COLO829 (cell line): Measurements from ENCODE around the gene AKR1C4.
"Not testable (repeated sequence)": the region's sequence is repeated elsewhere in the genome, so short reads cannot be mapped to it uniquely, and the experiment has no call there.

Source experiments
- DNase-seq: peaks from one replicate; pipeline ENCODE4 v3.0.0; 2012; ENCODE audit warnings: low spot score

Gene AKR1C4

GRCh38 chr10:5206799-5207198 is 10.2 kb downstream of the AKR1C4 start:
- no peak for DNase-seq

DNA sequence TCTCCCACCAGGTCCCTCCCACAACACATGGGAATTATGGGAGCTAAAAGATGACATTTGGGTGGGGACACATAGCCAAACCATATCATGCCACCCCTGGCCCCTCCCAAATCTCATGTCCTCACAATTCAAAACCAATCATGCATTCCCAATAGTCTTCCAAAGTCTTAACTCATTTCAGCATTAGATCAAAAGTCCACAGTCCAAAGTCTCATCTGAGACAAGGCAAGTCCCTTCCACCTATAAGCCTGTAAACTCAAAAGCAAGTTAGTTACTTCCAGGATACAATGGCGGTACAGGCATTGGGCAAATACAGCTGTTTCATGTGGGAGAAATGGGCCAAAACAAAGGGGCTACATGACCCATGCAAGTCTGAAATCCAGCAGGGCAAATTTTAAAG is 13.1 kb downstream of the AKR1C4 start:
- not testable (repeated sequence) for DNase-seq

DNA sequence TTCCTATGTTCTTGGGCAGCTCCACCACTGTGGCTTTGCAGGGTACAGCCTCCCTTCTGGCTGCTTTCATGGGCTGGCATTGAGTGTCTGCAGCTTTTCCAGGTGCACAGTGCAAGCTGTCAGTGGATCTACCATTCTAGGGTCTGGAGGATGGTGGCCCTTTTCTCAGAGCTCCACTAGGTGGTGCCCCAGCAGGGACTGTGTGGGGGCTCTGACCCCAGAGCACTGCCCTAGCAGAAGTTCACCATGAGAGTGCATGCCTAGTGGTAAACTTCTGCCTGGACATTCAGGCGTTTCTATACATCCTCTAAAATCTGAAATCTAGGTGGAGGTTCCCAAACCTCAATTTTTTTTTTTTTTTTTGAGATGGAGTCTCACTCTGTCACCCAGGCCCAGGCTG is 13.6 kb downstream of the AKR1C4 start:
- not testable (repeated sequence) for DNase-seq

DNA sequence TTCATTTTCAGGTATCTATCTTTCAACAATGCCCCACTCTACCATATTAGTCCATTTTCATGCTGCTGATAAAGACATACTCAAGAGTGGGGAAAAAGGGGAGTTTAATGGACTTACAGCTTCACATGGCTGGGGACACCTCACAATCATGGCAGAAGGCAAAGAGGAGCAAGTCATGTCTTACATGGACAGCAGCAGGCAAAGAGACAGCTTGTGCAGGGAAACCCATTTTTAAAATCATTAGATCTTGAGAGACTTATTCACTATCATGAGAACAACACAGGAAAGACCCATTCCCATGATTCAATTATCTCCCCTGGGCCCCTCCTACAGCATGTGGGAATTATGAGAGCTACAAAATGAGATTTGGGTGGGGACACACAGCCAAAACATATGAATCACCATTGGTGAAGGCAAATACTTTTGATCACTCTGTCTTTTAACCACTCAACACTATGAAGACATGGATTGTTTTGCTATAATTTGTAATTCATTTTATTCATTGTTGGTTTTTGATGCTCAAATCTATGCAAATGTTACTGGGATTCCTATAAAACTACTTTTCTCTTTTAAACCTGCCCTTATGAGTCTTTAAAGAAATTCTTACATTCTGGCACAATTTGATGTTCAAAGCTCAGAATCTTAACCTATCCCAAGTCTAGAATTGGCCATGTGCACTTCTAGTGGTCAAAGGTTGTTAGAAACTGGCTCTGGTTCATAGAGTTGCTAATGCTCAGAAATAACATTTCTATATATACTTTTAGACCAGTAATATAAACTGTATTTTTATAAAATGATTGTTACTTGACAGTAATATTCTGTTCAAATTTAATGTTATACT is 15.3 kb downstream of the AKR1C4 start:
- no peak for DNase-seq

DNA sequence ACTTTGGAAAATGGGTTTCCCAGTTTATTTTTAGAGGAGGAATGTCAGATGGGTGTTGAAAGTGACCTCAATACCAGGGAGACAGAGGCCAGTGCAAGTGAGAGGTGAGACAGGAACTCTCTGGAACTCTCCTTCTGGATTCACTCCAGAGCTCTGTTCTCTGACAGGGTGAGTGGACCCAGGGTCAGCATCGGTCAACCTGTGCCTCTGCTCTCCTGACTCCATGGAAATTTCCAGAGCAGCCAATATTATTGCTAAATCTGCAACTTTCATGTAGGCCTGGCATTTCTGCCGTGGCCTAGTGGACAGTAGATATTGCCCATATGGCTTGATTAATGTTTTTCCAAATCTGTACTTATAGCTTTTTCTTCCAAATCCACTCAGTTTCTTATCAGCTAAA is 20.2 kb downstream of the AKR1C4 start:
- DNase-seq: no peak

- no peak for DNase-seq
Measured at GRCh38 chr10:5219262-5219661, 22.6 kb downstream of the AKR1C4 start.

DNA sequence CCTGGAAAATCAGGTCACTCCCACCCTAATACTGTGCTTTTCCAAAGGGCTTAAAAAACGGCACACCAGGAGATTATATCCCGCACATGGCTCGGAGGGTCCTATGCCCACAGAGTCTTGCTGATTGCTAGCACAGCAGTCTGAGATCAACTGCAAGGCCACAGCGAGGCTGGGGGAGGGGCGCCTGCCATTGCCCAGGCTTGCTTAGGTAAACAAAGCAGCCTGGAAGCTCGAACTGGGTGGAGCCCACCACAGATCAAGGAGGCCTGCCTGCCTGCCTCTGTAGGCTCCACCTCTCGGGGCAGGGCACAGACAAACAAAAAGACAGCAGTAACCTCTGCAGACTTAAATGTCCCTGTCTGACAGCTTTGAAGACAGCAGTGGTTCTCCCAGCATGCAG is 26.3 kb downstream of the AKR1C4 start:
- not testable (repeated sequence) for DNase-seq

- DNase-seq: no peak
Measured at GRCh38 chr10:5229019-5229418, 32.4 kb downstream of the AKR1C4 start.

- DNase-seq: no peak
Measured at GRCh38 chr10:5233324-5233723, 36.7 kb downstream of the AKR1C4 start.

- no peak for DNase-seq
Measured at GRCh38 chr10:5234106-5234860, 37.6 kb downstream of the AKR1C4 start.

DNA sequence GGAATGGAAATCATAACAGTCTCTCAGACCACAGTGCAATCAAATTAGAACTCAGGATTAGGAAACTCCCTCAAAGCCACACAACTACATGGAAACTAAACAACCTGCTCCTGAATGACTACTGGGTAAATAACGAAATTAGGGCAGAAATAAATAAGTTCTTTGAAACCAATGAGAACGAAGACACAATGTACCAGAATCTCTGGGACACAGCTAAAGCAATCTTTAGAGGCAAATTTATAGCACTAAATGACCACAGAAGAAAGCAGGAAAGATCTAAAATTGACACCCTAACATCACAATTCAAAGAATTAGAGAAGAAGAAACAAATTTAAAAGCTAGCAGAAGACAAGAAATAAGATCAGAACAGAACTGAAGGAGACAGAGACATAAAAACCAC is 40.9 kb downstream of the AKR1C4 start:
- not testable (repeated sequence) for DNase-seq

DNA sequence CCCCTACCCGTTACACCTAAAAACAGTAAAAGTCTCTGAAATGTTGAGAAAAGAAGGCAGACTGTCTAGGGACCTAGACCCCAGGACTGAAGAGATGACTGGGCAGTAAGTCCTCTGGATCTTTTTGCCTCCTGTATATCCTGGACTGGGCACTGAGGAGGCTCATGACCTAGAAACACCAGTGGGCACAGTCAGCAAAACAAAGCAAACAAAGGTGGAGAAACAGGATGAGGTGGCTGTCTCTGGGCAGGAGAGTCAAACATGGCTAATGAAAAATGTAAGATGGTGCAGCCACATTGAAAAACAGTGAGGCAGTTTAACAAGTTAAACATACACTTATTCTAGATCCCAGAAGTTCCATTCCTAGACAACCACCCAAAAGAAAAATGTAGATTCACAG is 45.9 kb downstream of the AKR1C4 start:
- no peak for DNase-seq

GRCh38 chr10:5243521-5243987 is 46.9 kb downstream of the AKR1C4 start:
- no peak for DNase-seq

- DNase-seq: no peak
Measured at GRCh38 chr10:5252177-5253037, 55.8 kb downstream of the AKR1C4 start.

DNA sequence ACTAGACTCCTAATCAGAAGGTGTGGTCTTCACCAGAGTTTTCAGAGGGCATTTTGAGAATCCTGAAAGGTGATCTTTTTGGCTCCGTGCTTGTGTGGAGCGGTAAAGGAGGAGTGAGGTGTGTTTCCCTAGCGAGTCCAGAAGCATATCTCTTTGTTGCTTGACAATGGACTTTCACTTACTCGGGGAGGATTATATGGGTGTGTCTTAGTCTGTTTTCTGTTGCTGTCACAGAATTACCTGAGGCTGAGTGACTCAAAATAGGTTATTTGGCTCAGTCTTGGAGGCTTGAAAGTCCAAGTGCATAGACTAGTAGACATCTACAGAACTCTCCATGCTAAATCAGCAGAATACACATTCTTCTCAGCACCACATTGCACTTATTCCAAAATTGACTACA is 57.9 kb downstream of the AKR1C4 start:
- DNase-seq: no peak

DNA sequence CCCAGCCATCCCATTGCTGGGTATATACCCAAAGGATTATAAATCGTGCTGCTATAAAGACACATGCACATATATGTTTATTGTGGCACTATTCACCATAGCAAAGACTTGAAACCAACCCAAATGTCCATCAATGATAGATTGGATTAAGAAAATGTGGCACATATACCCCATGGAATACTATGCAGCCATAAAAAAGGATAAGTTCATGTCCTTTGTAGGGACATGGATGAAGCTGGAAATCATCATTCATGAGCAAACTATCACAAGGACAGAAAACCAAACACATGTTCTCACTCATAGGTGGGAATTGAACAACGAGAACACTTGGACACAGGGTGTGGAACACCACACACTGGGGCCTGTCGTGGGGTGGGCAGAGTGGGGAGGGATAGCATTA is 61.1 kb downstream of the AKR1C4 start:
- DNase-seq: not testable (repeated sequence)

GRCh38 chr10:5259132-5259951 is 62.7 kb downstream of the AKR1C4 start:
- no peak for DNase-seq

DNA sequence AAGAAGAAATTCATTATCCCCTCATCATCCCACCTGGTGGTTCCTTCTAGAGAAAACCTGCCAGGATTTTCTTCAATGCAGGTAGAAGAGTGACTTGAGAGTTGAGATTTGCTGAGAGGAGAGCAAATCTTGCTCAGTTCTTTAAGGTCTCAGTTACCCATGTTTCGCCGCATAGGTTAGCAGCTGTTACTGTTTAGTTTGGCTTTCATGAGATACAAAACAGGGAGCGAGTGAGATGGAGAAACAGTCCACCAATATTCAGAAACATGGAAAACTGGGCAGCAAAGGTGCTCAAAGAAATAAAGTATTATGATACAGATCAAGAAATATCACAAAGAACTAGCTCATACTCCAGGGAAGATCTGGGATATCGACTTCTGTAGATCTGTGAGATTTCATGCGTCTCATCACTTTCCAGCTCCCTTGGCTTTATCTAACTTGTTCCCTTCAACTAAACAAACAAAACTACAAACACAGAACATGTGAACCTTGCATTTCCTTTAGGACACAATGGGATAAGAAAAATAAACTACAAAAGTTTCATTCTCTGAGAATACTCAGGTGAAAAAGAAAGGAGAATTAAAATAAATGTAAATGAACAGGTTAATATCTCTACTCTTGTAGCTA is 63.4 kb downstream of the AKR1C4 start:
- DNase-seq: no peak

- DNase-seq: no peak
Measured at GRCh38 chr10:5260828-5261227, 64.2 kb downstream of the AKR1C4 start.

DNA sequence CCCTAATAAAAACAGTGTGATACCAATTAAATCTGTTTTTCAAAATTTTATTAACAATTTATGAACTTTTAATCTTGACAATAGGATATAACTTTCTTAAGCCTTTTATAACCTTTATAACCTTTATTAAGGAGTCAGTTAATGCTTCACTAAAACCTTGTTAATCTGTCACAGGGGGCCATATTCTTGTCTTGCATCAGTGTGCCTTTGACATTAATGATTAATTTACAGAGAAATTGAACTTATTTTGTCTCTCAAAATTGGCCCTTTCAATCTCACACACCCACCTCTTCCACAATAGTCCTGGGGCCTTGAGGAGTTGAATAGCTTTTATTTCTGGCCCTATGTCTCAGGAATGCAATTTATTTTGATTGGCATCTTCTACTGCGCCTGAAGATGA is 68.5 kb downstream of the AKR1C4 start:
- DNase-seq: no peak

- no peak for DNase-seq
Measured at GRCh38 chr10:5266351-5266750, 69.7 kb downstream of the AKR1C4 start.
